ENCODE measurements around the gene ABLIM3. TPM values are rescaled to one million over a fixed set of nuclear protein-coding genes. Genes with fewer than 3 reads are reported as not detected.

Gene ABLIM3
- polyA plus RNA-seq, 1 donor (not counting 4 experiments of a cell fraction or from before 2014, with no cell fraction given), result 7.9 TPM

DNA sequence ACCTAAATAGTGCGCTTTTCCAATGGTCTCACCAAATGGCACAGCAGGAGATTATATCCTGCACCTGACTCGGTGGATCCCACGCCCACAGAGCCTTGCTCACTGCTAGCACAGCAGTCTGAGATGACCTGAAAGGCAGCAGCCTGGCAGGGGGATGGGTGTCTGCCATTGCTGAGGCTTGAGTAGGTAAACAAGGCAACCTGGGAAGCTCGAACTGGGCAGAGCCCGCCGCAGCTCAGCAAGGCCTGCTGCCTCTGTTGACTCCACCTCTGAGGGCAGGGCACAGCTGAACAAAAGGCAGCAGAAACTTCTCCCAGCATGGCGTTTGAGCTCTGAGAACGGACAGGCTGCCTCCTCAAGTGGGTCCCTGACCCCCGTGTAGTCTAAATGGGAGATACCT lies 18.1 kb upstream of the ABLIM3 start:
- H3K9ac ChIP-seq (ENCODE audit: control insufficient read depth, extremely low read depth, insufficient read depth, low read length), result no peak overlapping the region
- H3K27ac ChIP-seq (ENCODE audit: control insufficient read depth, insufficient read depth, low read length), result no peak overlapping the region
- no peaks in the 10 kb centered on the region for H3K9me3 ChIP-seq (ENCODE audit: control insufficient read depth, low read depth, low read length)
- H3K36me3 ChIP-seq (ENCODE audit: control insufficient read depth in 2 of 2, extremely low read depth in 1 of 2, insufficient read depth in 2 of 2, low read length in 2 of 2), result no peaks in the 10 kb centered on the region
- H3K4me3 ChIP-seq (ENCODE audit: control insufficient read depth in 2 of 3, extremely low read depth in 1 of 3, insufficient read depth in 2 of 3, low read depth in 1 of 3, low read length in 3 of 3), result no peak overlapping the region
- no peak for TF ChIP-seq EZH2 (IDR thresholded peaks at IDR 0.05; ENCODE audit: low read length)
- TF ChIP-seq, protein P1, sequence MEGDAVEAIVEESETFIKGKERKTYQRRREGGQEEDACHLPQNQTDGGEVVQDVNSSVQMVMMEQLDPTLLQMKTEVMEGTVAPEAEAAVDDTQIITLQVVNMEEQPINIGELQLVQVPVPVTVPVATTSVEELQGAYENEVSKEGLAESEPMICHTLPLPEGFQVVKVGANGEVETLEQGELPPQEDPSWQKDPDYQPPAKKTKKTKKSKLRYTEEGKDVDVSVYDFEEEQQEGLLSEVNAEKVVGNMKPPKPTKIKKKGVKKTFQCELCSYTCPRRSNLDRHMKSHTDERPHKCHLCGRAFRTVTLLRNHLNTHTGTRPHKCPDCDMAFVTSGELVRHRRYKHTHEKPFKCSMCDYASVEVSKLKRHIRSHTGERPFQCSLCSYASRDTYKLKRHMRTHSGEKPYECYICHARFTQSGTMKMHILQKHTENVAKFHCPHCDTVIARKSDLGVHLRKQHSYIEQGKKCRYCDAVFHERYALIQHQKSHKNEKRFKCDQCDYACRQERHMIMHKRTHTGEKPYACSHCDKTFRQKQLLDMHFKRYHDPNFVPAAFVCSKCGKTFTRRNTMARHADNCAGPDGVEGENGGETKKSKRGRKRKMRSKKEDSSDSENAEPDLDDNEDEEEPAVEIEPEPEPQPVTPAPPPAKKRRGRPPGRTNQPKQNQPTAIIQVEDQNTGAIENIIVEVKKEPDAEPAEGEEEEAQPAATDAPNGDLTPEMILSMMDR (optimal IDR thresholded peaks at IDR 0.05 in 1 of 3, IDR thresholded peaks at IDR 0.05 in 1 of 3, conservative IDR thresholded peaks at IDR 0.05 in 1 of 3; ENCODE audit: extremely low read depth in 1 of 3, insufficient read depth in 2 of 3, low read length in 3 of 3), result no peak
- H3K4me2 ChIP-seq (ENCODE audit: control insufficient read depth, extremely low read depth, insufficient read depth, low read depth, low read length), result no peak overlapping the region
- peaks cover 37% of the 10 kb centered on the region for H3K4me1 ChIP-seq (ENCODE audit: control insufficient read depth, extremely low read depth, insufficient read depth, low read length)
- H4K20me1 ChIP-seq (ENCODE audit: control insufficient read depth, extremely low read depth, insufficient read depth, low read length), result no peaks in the 10 kb centered on the region
- no peaks in the 10 kb centered on the region for H3K79me2 ChIP-seq (ENCODE audit: control insufficient read depth, insufficient read depth, low read length)
- H3K27me3 ChIP-seq (ENCODE audit: control insufficient read depth, extremely low read depth, insufficient read depth, low read length), result no peaks in the 10 kb centered on the region
- FAIRE-seq, result no peak
- no peak overlapping the region for H2AFZ ChIP-seq (ENCODE audit: control insufficient read depth, low read length)
- H3K9me1 ChIP-seq (ENCODE audit: control insufficient read depth, extremely low read depth, insufficient read depth, low read length), result no peaks in the 10 kb centered on the region
- dilution Hi-C loops (cut with MboI; ENCODE audit: extremely low pct_ligation_motif_present, low sequenced_read_pairs), result no loop called here
- DNase-seq (ENCODE audit: low read depth, low spot score), result no peak

GRCh38 chr5:149125386-149125891 lies 15.9 kb upstream of the ABLIM3 start:
- Histone ChIP-seq H3K79me2 (ENCODE audit: control insufficient read depth, insufficient read depth, low read length) (no peaks in the 10 kb centered on the region), H3K9me3 (ENCODE audit: control insufficient read depth, low read depth, low read length) (no peaks in the 10 kb centered on the region), H3K27ac (ENCODE audit: control insufficient read depth, insufficient read depth, low read length) (peak overlapping the region; percentile 30), H3K4me3 (ENCODE audit: control insufficient read depth in 2 of 3, extremely low read depth in 1 of 3, insufficient read depth in 2 of 3, low read depth in 1 of 3, low read length in 3 of 3) (peak overlapping the region; percentile 18 to 28 (median 25)), H3K27me3 (ENCODE audit: control insufficient read depth, extremely low read depth, insufficient read depth, low read length) (no peaks in the 10 kb centered on the region), H3K36me3 (ENCODE audit: control insufficient read depth in 2 of 2, extremely low read depth in 1 of 2, insufficient read depth in 2 of 2, low read length in 2 of 2) (no peaks in the 10 kb centered on the region), H4K20me1 (ENCODE audit: control insufficient read depth, extremely low read depth, insufficient read depth, low read length) (no peaks in the 10 kb centered on the region), H3K9me1 (ENCODE audit: control insufficient read depth, extremely low read depth, insufficient read depth, low read length) (no peaks in the 10 kb centered on the region), H2AFZ (ENCODE audit: control insufficient read depth, low read length) (peak overlapping the region; percentile 77), H3K9ac (ENCODE audit: control insufficient read depth, extremely low read depth, insufficient read depth, low read length) (peak overlapping the region; percentile 24), H3K4me2 (ENCODE audit: control insufficient read depth, extremely low read depth, insufficient read depth, low read depth, low read length) (peak overlapping the region; percentile 89), H3K4me1 (ENCODE audit: control insufficient read depth, extremely low read depth, insufficient read depth, low read length) (peaks cover 49% of the 10 kb centered on the region)
- TF ChIP-seq EZH2 (IDR thresholded peaks at IDR 0.05; ENCODE audit: low read length), result no peak
- TF ChIP-seq, protein P1 (optimal IDR thresholded peaks at IDR 0.05 in 1 of 3, IDR thresholded peaks at IDR 0.05 in 1 of 3, conservative IDR thresholded peaks at IDR 0.05 in 1 of 3; ENCODE audit: extremely low read depth in 1 of 3, insufficient read depth in 2 of 3, low read length in 3 of 3), result peak; percentile 50 to 68 (median 57)
- DNase-seq (ENCODE audit: low read depth, low spot score) (no peak), FAIRE-seq (peak; percentile 93)
- dilution Hi-C loops (cut with MboI; ENCODE audit: extremely low pct_ligation_motif_present, low sequenced_read_pairs), result no loop called here
